HL-60 (cell line): Measurements from ENCODE around the gene LOC128125822.

Experiments
- DNase-seq, 2 experiments: peaks; one replicate each; pipeline ENCODE4 v3.0.0-alpha.2; 2010 to 2020; ENCODE audit warnings: low read depth in 1 of 2, low spot score in 1 of 2
- H3K27ac ChIP-seq: fragments of 250-450 bp; sonication (Bioruptor Pico); replicated peaks from 2 replicates; pipeline ENCODE4 v1.5.1; 2020; ENCODE audit warnings: mild to moderate bottlenecking, moderate library complexity
- H3K27me3 ChIP-seq: fragments of 250-450 bp; sonication (Bioruptor Pico); 2 replicates; pipeline ENCODE4 v1.5.1; 2021; ENCODE audit warnings: mild to moderate bottlenecking, moderate library complexity; ENCODE audit not compliant: insufficient read depth, poor library complexity, severe bottlenecking
- H3K4me3 ChIP-seq: replicated peaks from 2 replicates; pipeline ENCODE4 v1.5.1; 2011; ENCODE audit warnings: mild to moderate bottlenecking, control low read depth, low read length; ENCODE audit not compliant: insufficient read depth
- CTCF ChIP-seq: IDR thresholded peaks from one replicate; pipeline ENCODE4 v1.5.1; 2011; ENCODE audit warnings: low read length, control low read depth, inconsistent platforms; ENCODE audit not compliant: insufficient read depth
- GABPA ChIP-seq: IDR thresholded peaks from 2 replicates; pipeline ENCODE4 v1.6.1; 2012; ENCODE audit warnings: low read depth
- POLR2AphosphoS5 ChIP-seq: IDR thresholded peaks from 2 replicates; pipeline ENCODE4 v1.6.1; 2012; ENCODE audit warnings: low read depth
- REST ChIP-seq: IDR thresholded peaks from 2 replicates; pipeline ENCODE4 v1.6.1; 2012; ENCODE audit warnings: low read depth; ENCODE audit not compliant: insufficient replicate concordance
- SPI1 ChIP-seq: IDR thresholded peaks from 2 replicates; pipeline ENCODE4 v1.6.1; 2012; ENCODE audit warnings: low read depth, mild to moderate bottlenecking, borderline replicate concordance

Gene LOC128125822

GRCh38 chr6:63611560-63611959 is 39.3 kb downstream of the LOC128125822 start:
- TF ChIP-seq SPI1 (no peak), POLR2AphosphoS5 (no peak), REST (no peak), GABPA (no peak), CTCF (no peak)
- Histone ChIP-seq H3K4me3 (no peak overlapping the region), H3K27me3 (no peaks in the 10 kb centered on the region), H3K27ac (no peak overlapping the region)
- DNase-seq = no peak

- no peak for DNase-seq
- no peak overlapping the region for H3K4me3 ChIP-seq
- no peak overlapping the region for H3K27ac ChIP-seq
- no peaks in the 10 kb centered on the region for H3K27me3 ChIP-seq
- TF ChIP-seq CTCF = no peak
- TF ChIP-seq REST = no peak
These were observed 43.3 kb downstream of the LOC128125822 start for GRCh38 chr6:63615590-63615989.
